HG03280 (cell line): ENCODE results near the gene ZFR2.
"Not testable (repeated sequence)": the region's sequence is repeated elsewhere in the genome, so short reads cannot be mapped to it uniquely, and the experiment has no call there.

Source experiments
- ATAC-seq: cut with Tn5 transposase; IDR thresholded peaks from one replicate; pipeline ENCODE4 v1.9.1; 2021; ENCODE audit warnings: mild to moderate bottlenecking, moderate library complexity; ENCODE audit not compliant: unreplicated experiment

Gene ZFR2

DNA sequence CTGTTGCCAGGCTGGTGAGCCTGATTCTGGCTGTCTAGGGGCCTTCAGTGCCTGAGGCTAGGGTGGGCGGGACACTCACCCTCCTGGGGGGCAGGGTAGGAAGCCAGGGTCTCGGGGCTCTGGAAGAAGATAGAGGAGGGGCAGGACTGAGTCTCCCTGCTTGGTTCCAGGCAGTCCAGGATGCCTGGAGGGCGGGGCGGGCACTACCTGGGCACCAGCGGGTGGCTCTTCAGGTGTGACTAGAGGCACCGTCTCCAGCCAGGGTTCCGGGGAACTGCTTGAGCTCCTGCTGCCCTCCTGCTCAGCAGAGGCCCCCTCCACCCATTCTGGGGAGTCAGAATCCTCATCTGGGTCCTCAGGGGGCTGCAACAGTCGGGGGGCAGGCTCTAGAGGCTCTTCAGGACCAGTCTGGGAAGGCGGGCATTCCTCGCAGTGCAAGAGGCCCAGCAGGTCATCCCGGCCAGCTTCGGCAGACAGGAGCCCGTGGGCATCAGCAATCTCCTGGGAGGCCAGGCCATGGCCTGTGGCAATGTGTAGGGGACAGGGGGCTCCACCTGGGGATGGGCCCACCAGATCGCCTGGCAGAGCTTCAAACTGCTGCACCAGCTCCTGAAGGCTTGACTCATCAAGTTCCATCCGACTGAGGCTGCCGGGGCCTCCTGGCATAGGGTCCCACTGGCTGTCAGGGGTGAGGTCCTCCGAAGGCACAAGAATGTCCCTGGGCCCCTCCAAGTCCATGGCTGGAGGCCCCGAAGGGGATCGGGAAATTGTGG, 109.2 kb downstream of the ZFR2 start:
- no peak for ATAC-seq

DNA sequence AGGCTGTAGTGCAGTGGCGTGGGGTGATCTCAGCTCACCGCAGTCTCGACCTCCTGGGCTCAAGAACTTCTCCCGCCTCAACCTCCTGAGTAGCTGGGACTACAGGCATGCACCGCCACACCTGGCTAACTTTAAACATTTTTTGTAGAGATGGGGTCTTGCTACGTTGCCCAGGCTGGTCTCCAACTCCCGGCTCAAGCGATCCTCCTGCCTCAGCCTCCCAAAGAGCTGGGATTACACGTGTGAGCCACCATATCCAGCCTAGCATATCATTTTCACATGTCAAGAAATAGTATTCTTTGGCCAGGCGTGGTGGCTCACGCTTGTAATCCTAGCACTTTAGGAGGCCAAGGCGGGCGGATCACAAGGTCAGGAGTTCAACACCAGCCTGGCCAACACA, 110.5 kb downstream of the ZFR2 start:
- ATAC-seq: not testable (repeated sequence)

GRCh38 chr19:3757705-3758104, 111.1 kb downstream of the ZFR2 start:
- not testable (repeated sequence) for ATAC-seq
